ENCODE data around the gene TCP11L1. TPM values are rescaled to one million over a fixed set of nuclear protein-coding genes. Genes with fewer than 3 reads are reported as not detected.

Gene TCP11L1
- total and polyA plus RNA-seq, 12 donors: 2.8 to 9.2 (median 6.2) TPM

- Histone ChIP-seq H3K36me3 (no peaks in the 10 kb centered on the region), H3K27ac (no peak overlapping the region), H3K4me1 (peaks cover 0 to 1% (median 0%) of the 10 kb centered on the region in 9 donors), H3K4me3 (no peak overlapping the region), H3K27me3 (peaks cover 0 to 37% (median 19%) of the 10 kb centered on the region in 7 donors), H3K9me3 (no peaks in the 10 kb centered on the region)
- no peak for ATAC-seq
- TF ChIP-seq, protein P1, sequence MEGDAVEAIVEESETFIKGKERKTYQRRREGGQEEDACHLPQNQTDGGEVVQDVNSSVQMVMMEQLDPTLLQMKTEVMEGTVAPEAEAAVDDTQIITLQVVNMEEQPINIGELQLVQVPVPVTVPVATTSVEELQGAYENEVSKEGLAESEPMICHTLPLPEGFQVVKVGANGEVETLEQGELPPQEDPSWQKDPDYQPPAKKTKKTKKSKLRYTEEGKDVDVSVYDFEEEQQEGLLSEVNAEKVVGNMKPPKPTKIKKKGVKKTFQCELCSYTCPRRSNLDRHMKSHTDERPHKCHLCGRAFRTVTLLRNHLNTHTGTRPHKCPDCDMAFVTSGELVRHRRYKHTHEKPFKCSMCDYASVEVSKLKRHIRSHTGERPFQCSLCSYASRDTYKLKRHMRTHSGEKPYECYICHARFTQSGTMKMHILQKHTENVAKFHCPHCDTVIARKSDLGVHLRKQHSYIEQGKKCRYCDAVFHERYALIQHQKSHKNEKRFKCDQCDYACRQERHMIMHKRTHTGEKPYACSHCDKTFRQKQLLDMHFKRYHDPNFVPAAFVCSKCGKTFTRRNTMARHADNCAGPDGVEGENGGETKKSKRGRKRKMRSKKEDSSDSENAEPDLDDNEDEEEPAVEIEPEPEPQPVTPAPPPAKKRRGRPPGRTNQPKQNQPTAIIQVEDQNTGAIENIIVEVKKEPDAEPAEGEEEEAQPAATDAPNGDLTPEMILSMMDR (IDR thresholded peaks at IDR 0.05): no peak
- 96 to 98% methylated on average over 1 of the region's 1 CpG for WGBS, 2 donors
- intact Hi-C loops (cut with DNase I): no loop called here
- DNase-seq: no peak
These were observed 17.4 kb upstream of the TCP11L1 start for GRCh38 chr11:33021937-33022336.

GRCh38 chr11:33025339-33025722 is 14.0 kb upstream of the TCP11L1 start:
- DNase-seq: no peak
- Histone ChIP-seq H3K27me3 (peaks cover 0 to 11% (median 0%) of the 10 kb centered on the region in 7 donors), H3K9me3 (no peaks in the 10 kb centered on the region), H3K4me3 (no peak overlapping the region), H3K36me3 (no peaks in the 10 kb centered on the region), H3K27ac (no peak overlapping the region), H3K4me1 (no peaks in the 10 kb centered on the region)
- WGBS, 2 donors: 88 to 89% methylated on average over 3 of the region's 3 CpGs
- intact Hi-C loops (cut with DNase I): no loop called here
- no peak for ATAC-seq
- TF ChIP-seq, protein P1 (IDR thresholded peaks at IDR 0.05): no peak

- ATAC-seq (no peak), DNase-seq (no peak)
- Histone ChIP-seq H3K27ac (no peak overlapping the region), H3K36me3 (no peaks in the 10 kb centered on the region), H3K9me3 (no peaks in the 10 kb centered on the region), H3K4me1 (no peaks in the 10 kb centered on the region), H3K27me3 (peaks cover 0 to 4% (median 0%) of the 10 kb centered on the region in 7 donors), H3K4me3 (no peak overlapping the region)
- intact Hi-C loops (cut with DNase I): no loop called here
- WGBS, 2 donors: 89% methylated on average over 2 of the region's 2 CpGs
- TF ChIP-seq, protein P1 (IDR thresholded peaks at IDR 0.05): no peak
These were observed 12.1 kb upstream of the TCP11L1 start for GRCh38 chr11:33027233-33027632.

- 79 to 88% methylated on average over 4 of the region's 4 CpGs for WGBS, 2 donors
- no peak overlapping the region for H3K27ac ChIP-seq
- H3K36me3 ChIP-seq: no peaks in the 10 kb centered on the region
- H3K4me3 ChIP-seq: no peak overlapping the region
- H3K27me3 ChIP-seq: peaks cover 0 to 4% (median 0%) of the 10 kb centered on the region in 7 donors
- H3K9me3 ChIP-seq: no peaks in the 10 kb centered on the region
- ATAC-seq (no peak), DNase-seq (no peak)
- no peaks in the 10 kb centered on the region for H3K4me1 ChIP-seq
- intact Hi-C loops (cut with DNase I): no loop called here
- TF ChIP-seq, protein P1 (IDR thresholded peaks at IDR 0.05): no peak
These were observed 11.4 kb upstream of the TCP11L1 start for GRCh38 chr11:33027846-33028536.
